ENCODE results near the gene TIGD6. TPM values are rescaled to one million over a fixed set of nuclear protein-coding genes. Genes with fewer than 3 reads are reported as not detected.
A peak's percentile ranks its signal among the peaks of the same experiment; 100 is the strongest.
"Not testable (repeated sequence)": the region's sequence is repeated elsewhere in the genome, so short reads cannot be mapped to it uniquely, and the experiment has no call there.

TIGD6 gene
- 5.6 and 6.9 TPM in 2 replicates for total RNA-seq (2014; rRNA removed)
- polyA plus RNA-seq (2012) = 6.2 TPM

GRCh38 chr5:150000256-150000989 lies at the start of gene TIGD6, which contains the start of gene HMGXB3:
TSS of gene TIGD6 (minus strand) at chr5:150000654. CDS start at chr5:149996348, 4,306 bp downstream.
TSS of gene HMGXB3 (plus strand) at chr5:150000739. CDS start at chr5:150004853, 4,114 bp downstream.
- peak; percentile 92 for DNase-seq (ENCODE audit: low read depth)

GRCh38 chr5:150046031-150046430 lies 45.6 kb upstream of the TIGD6 start:
- no peak for DNase-seq (ENCODE audit: low read depth)

- no peak for DNase-seq (ENCODE audit: low read depth)
Observed at GRCh38 chr5:150045549-150045948, 45.1 kb upstream of the TIGD6 start.

GRCh38 chr5:150044712-150045111 lies 44.3 kb upstream of the TIGD6 start:
- DNase-seq (ENCODE audit: low read depth) = no peak

- peak; percentile 67 for DNase-seq (ENCODE audit: low read depth)
Observed at GRCh38 chr5:150044329-150044681, 43.9 kb upstream of the TIGD6 start.

- no peak for DNase-seq (ENCODE audit: low read depth)
Observed at GRCh38 chr5:150043657-150044328, 43.3 kb upstream of the TIGD6 start.

- no peak for DNase-seq (ENCODE audit: low read depth)
Observed at GRCh38 chr5:150042459-150042858, 42.0 kb upstream of the TIGD6 start.

GRCh38 chr5:150038547-150038946 lies 38.1 kb upstream of the TIGD6 start:
- no peak for DNase-seq (ENCODE audit: low read depth)

- DNase-seq (ENCODE audit: low read depth) = peak; percentile 100
Observed at GRCh38 chr5:150036513-150036912, 36.1 kb upstream of the TIGD6 start.

GRCh38 chr5:150035139-150035895 lies 34.9 kb upstream of the TIGD6 start:
- no peak for DNase-seq (ENCODE audit: low read depth)

GRCh38 chr5:150034662-150035061 lies 34.2 kb upstream of the TIGD6 start:
- DNase-seq (ENCODE audit: low read depth) = peak; percentile 91

- DNase-seq (ENCODE audit: low read depth) = no peak
Observed at GRCh38 chr5:150033334-150033733, 32.9 kb upstream of the TIGD6 start.

GRCh38 chr5:150028047-150028446 lies 27.6 kb upstream of the TIGD6 start:
- not testable (repeated sequence) for DNase-seq (ENCODE audit: low read depth)

GRCh38 chr5:150026682-150027172 lies 26.3 kb upstream of the TIGD6 start:
- DNase-seq (ENCODE audit: low read depth) = no peak

GRCh38 chr5:150024346-150024984 lies 24.0 kb upstream of the TIGD6 start:
- peak; percentile 23 for DNase-seq (ENCODE audit: low read depth)

- DNase-seq (ENCODE audit: low read depth) = no peak
Observed at GRCh38 chr5:150023136-150023535, 22.7 kb upstream of the TIGD6 start.

- DNase-seq (ENCODE audit: low read depth) = no peak
Observed at GRCh38 chr5:150022681-150023080, 22.2 kb upstream of the TIGD6 start.

GRCh38 chr5:150022158-150022531 lies 21.7 kb upstream of the TIGD6 start:
- DNase-seq (ENCODE audit: low read depth) = peak; percentile 97

GRCh38 chr5:150021491-150022157 lies 21.2 kb upstream of the TIGD6 start:
- DNase-seq (ENCODE audit: low read depth) = peak; percentile 84

- no peak for DNase-seq (ENCODE audit: low read depth)
Observed at GRCh38 chr5:150020249-150020648, 19.8 kb upstream of the TIGD6 start.
